ENCODE data around the gene NEGR1.

- no peak for TF ChIP-seq CTCF (IDR thresholded peaks at IDR 0.05)
- no peak for TF ChIP-seq POLR2A (IDR thresholded peaks at IDR 0.05)
Measured at GRCh38 chr1:71717186-71717585, 565.2 kb downstream of the NEGR1 start.
